Peyer's patch (tissue), 4 donors: ENCODE results near the gene S100A8. TPM values are rescaled to one million over a fixed set of nuclear protein-coding genes. Genes with fewer than 3 reads are reported as not detected.

Source experiments
- DNase-seq, 3 donors: peaks; one replicate each; pipeline ENCODE4 v3.0.0-alpha.2; 2017 to 2019
- H3K27ac ChIP-seq, 4 donors: fragments of 200-600 bp; sonication (generic); one replicate each; pipeline ENCODE4 v1.5.1; 2016 to 2019
- H3K27me3 ChIP-seq, 2 donors: fragments of 200-600 bp; sonication (generic); one replicate each; pipeline ENCODE4 v1.5.1; 2019
- H3K36me3 ChIP-seq, 3 donors: fragments of 200-600 bp; sonication (generic); one replicate each; pipeline ENCODE4 v1.5.1; 2016 to 2019
- H3K4me1 ChIP-seq, 4 donors: fragments of 200-600 bp; sonication (generic); one replicate each; pipeline ENCODE4 v1.5.1; 2016 to 2019
- H3K4me3 ChIP-seq, 4 donors: fragments of 200-600 bp; sonication (generic); 1 replicate in 3 of 4; 2 replicates in 1 of 4; pipeline ENCODE4 v1.5.1; 2016 to 2019; ENCODE audit warnings: mild to moderate bottlenecking in 1 of 4
- H3K9me3 ChIP-seq, 4 donors: fragments of 200-600 bp; sonication (generic); one replicate each; pipeline ENCODE4 v1.5.1; 2016 to 2019; ENCODE audit warnings: mild to moderate bottlenecking in 1 of 4
- CTCF ChIP-seq, 6 experiments: fragments of 450-650 bp in 4 of 6; fragments of 200-600 bp in 2 of 6; sonication (generic) in 1 of 6; IDR thresholded peaks; one replicate each; pipeline ENCODE4 v1.5.1; 2017 to 2019; ENCODE audit warnings: antibody characterized with exemption in 6 of 6, mild to moderate bottlenecking in 3 of 6, moderate library complexity in 1 of 6
- POLR2A ChIP-seq, 2 donors: fragments of 450-650 bp; IDR thresholded peaks; one replicate each; pipeline ENCODE4 v1.5.1; 2017; ENCODE audit warnings: antibody characterized with exemption in 2 of 2, mild to moderate bottlenecking in 2 of 2, moderate library complexity in 2 of 2
- total RNA-seq, 4 donors: library from RNA; depleted of rRNA; stranded (reverse); fragments of >200 nt; gene quantifications; one replicate each; pipeline ENCODE4 v1.1.0, GENCODE V29; 2016

Gene S100A8
- total RNA-seq, 4 donors from 2014 or later, result 7.6 to 9.8 TPM; not detected in 2

- Histone ChIP-seq H3K9me3 (no peaks in the 10 kb centered on the region), H3K27ac (no peak overlapping the region), H3K36me3 (no peaks in the 10 kb centered on the region), H3K4me3 (no peak overlapping the region), H3K4me1 (no peaks in the 10 kb centered on the region), H3K27me3 (no peaks in the 10 kb centered on the region)
- TF ChIP-seq POLR2A (IDR thresholded peaks at IDR 0.05) (no peak), CTCF (IDR thresholded peaks at IDR 0.05) (no peak)
- no peak for DNase-seq
These were observed 5.8 kb downstream of the S100A8 start for GRCh38 chr1:153384958-153385580.

GRCh38 chr1:153380711-153381110 is 10.2 kb downstream of the S100A8 start:
- TF ChIP-seq CTCF (IDR thresholded peaks at IDR 0.05) (no peak), POLR2A (IDR thresholded peaks at IDR 0.05) (no peak)
- H3K4me3 ChIP-seq, result no peak overlapping the region
- H3K4me1 ChIP-seq, result no peaks in the 10 kb centered on the region
- H3K27me3 ChIP-seq, result no peaks in the 10 kb centered on the region
- no peak for DNase-seq
- H3K27ac ChIP-seq, result no peak overlapping the region
- H3K36me3 ChIP-seq, result no peaks in the 10 kb centered on the region
- no peaks in the 10 kb centered on the region for H3K9me3 ChIP-seq

GRCh38 chr1:153379591-153379990 is 11.3 kb downstream of the S100A8 start:
- no peaks in the 10 kb centered on the region for H3K36me3 ChIP-seq
- H3K4me1 ChIP-seq, result no peaks in the 10 kb centered on the region
- no peak overlapping the region for H3K27ac ChIP-seq
- no peaks in the 10 kb centered on the region for H3K9me3 ChIP-seq
- no peaks in the 10 kb centered on the region for H3K27me3 ChIP-seq
- no peak for DNase-seq
- no peak overlapping the region for H3K4me3 ChIP-seq
- no peak for TF ChIP-seq POLR2A (IDR thresholded peaks at IDR 0.05)
- no peak for TF ChIP-seq CTCF (IDR thresholded peaks at IDR 0.05)

- Histone ChIP-seq H3K27ac (no peak within 1 kb of the TSS), H3K36me3 (no peaks in the 10 kb centered on the region), H3K4me3 (no peak within 1 kb of the TSS), H3K27me3 (no peaks in the 10 kb centered on the region), H3K4me1 (no peaks in the 10 kb centered on the region), H3K9me3 (no peaks in the 10 kb centered on the region)
- TF ChIP-seq CTCF (IDR thresholded peaks at IDR 0.05) (no peak), POLR2A (IDR thresholded peaks at IDR 0.05) (no peak)
- no peak for DNase-seq
These were observed 15.4 kb downstream of the S100A8 start, which contains the start of gene S100A12 for GRCh38 chr1:153375511-153375910. Gene S100A12, minus strand, starts transcription at chr1:153375621. Its CDS starts 1,029 bp downstream, at chr1:153374592.

GRCh38 chr1:153374071-153374470 is 16.8 kb downstream of the S100A8 start:
- Histone ChIP-seq H3K36me3 (no peaks in the 10 kb centered on the region), H3K27ac (no peak overlapping the region), H3K4me3 (no peak overlapping the region), H3K4me1 (no peaks in the 10 kb centered on the region), H3K9me3 (no peaks in the 10 kb centered on the region), H3K27me3 (no peaks in the 10 kb centered on the region)
- no peak for DNase-seq
- TF ChIP-seq CTCF (IDR thresholded peaks at IDR 0.05) (no peak), POLR2A (IDR thresholded peaks at IDR 0.05) (no peak)

- Histone ChIP-seq H3K4me1 (no peaks in the 10 kb centered on the region), H3K27me3 (no peaks in the 10 kb centered on the region), H3K9me3 (no peaks in the 10 kb centered on the region), H3K36me3 (no peaks in the 10 kb centered on the region), H3K4me3 (no peak overlapping the region), H3K27ac (no peak overlapping the region)
- DNase-seq, result no peak
- TF ChIP-seq POLR2A (IDR thresholded peaks at IDR 0.05), result no peak
- no peak for TF ChIP-seq CTCF (IDR thresholded peaks at IDR 0.05)
These were observed 18.3 kb downstream of the S100A8 start for GRCh38 chr1:153372571-153372970.
